Measurements from ENCODE around the gene SBK2. TPM values are rescaled to one million over a fixed set of nuclear protein-coding genes. Genes with fewer than 3 reads are reported as not detected.

SBK2 gene
- total RNA-seq, 2 experiments from 2014 or later, result not detected

DNA sequence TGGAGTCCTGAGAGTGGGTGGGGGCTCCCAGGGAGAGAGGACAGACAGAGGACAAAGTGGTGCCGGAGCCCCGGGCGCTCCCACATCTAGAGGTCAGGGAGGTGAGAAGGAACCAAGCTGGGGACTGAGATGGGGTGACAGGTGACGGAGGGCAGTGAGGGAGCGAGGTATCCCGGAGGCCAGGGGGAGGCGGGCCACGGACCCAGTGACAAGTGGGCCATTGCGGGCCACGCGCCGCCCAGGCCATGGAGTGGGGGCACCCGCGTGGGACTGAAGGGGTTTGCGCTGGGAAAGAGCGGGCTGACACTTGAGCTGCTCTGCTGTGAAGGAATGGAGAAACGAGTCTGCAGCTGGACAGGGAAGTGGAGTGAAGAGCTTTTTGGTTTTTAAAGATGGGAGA, 57.9 kb downstream of the SBK2 start:
- no peak overlapping the region for H3K27ac ChIP-seq (ENCODE audit: low read depth, low read length, poor library complexity, severe bottlenecking)
- H3K9me2 ChIP-seq (ENCODE audit: insufficient read depth, low read length), result no peaks in the 10 kb centered on the region
- H2AFZ ChIP-seq (ENCODE audit: low read length), result no peak overlapping the region
- H3K9me3 ChIP-seq (ENCODE audit: low read length), result no peaks in the 10 kb centered on the region
- H4K20me1 ChIP-seq (ENCODE audit: insufficient read depth, low read length), result no peaks in the 10 kb centered on the region
- no peak overlapping the region for H3K4me3 ChIP-seq (ENCODE audit: low read depth, low read length, poor library complexity, severe bottlenecking)
- DNase-seq (ENCODE audit: low spot score), result no peak
- CTCF ChIA-PET (ENCODE audit: unreplicated experiment), result interaction anchor here (0.6 kb wide), 1 partner anchor 74 kb away, joined by 3 read pairs; no protein-coding TSS in a partner anchor
- no peaks in the 10 kb centered on the region; the same call in 1 of the 2 replicates for H3K36me3 ChIP-seq (ENCODE audit: insufficient read depth, low read length)
- POLR2A ChIA-PET, result no interaction called here
- peaks cover 13% of the 10 kb centered on the region; the same call in 1 of the 2 replicates for H3K79me2 ChIP-seq (ENCODE audit: insufficient read depth, low read depth, low read length)
- H3K4me2 ChIP-seq (ENCODE audit: low read length), result no peak overlapping the region
- no peak for TF ChIP-seq EZH2phosphoT487 (IDR thresholded peaks at IDR 0.05; ENCODE audit: borderline replicate concordance, low read depth, low read length)
- TF ChIP-seq, protein P1, sequence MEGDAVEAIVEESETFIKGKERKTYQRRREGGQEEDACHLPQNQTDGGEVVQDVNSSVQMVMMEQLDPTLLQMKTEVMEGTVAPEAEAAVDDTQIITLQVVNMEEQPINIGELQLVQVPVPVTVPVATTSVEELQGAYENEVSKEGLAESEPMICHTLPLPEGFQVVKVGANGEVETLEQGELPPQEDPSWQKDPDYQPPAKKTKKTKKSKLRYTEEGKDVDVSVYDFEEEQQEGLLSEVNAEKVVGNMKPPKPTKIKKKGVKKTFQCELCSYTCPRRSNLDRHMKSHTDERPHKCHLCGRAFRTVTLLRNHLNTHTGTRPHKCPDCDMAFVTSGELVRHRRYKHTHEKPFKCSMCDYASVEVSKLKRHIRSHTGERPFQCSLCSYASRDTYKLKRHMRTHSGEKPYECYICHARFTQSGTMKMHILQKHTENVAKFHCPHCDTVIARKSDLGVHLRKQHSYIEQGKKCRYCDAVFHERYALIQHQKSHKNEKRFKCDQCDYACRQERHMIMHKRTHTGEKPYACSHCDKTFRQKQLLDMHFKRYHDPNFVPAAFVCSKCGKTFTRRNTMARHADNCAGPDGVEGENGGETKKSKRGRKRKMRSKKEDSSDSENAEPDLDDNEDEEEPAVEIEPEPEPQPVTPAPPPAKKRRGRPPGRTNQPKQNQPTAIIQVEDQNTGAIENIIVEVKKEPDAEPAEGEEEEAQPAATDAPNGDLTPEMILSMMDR (conservative IDR thresholded peaks at IDR 0.05; ENCODE audit: low read length), result no peak
- H3K4me1 ChIP-seq (ENCODE audit: insufficient read depth, low read length, poor library complexity, severe bottlenecking), result peaks cover 25% of the 10 kb centered on the region
- no TSS peak for BruUV-seq (replicated peaks)
- intact Hi-C loops (cut with micrococcal nuclease; ENCODE audit: unreplicated experiment), result no loop called here

Other genes starting within 250 kb of the SBK2 start
- not detected in 2 replicates for gene TMEM150B, start 211.8 kb downstream of the SBK2 start, total RNA-seq (2014; rRNA removed; shearing (Covaris generic))
- not detected in 2 replicates for gene TMEM150B, start 211.8 kb downstream of the SBK2 start, total RNA-seq (2022)
- 21.2 and 22.8 TPM in 2 replicates for gene KMT5C, start 197.3 kb downstream of the SBK2 start, total RNA-seq (2014; rRNA removed; shearing (Covaris generic))
- gene KMT5C, start 197.3 kb downstream of the SBK2 start, total RNA-seq (2022), result 36.1 and 43.4 TPM in 2 replicates
- not detected in 2 replicates for gene COX6B2, start 182.4 kb downstream of the SBK2 start, total RNA-seq (2014; rRNA removed; shearing (Covaris generic))
- not detected in 2 replicates for gene COX6B2, start 182.4 kb downstream of the SBK2 start, total RNA-seq (2022)
- not detected in 2 replicates for gene GARIN5B, start 173.9 kb downstream of the SBK2 start, total RNA-seq (2014; rRNA removed; shearing (Covaris generic))
- not detected in 2 replicates for gene GARIN5B, start 173.9 kb downstream of the SBK2 start, total RNA-seq (2022)
- gene IL11, start 166.7 kb downstream of the SBK2 start, total RNA-seq (2014; rRNA removed; shearing (Covaris generic)), result 0.32 TPM in 1 of 2 replicates, not detected in the other
- 0.46 and 0.55 TPM in 2 replicates for gene IL11, start 166.7 kb downstream of the SBK2 start, total RNA-seq (2022)
- not detected in 2 replicates for gene TMEM190, start 160.3 kb downstream of the SBK2 start, total RNA-seq (2014; rRNA removed; shearing (Covaris generic))
- gene TMEM190, start 160.3 kb downstream of the SBK2 start, total RNA-seq (2022), result not detected in 2 replicates
- 2.6 and 2.7 TPM in 2 replicates for gene TMEM238, start 152.8 kb downstream of the SBK2 start, total RNA-seq (2014; rRNA removed; shearing (Covaris generic))
- gene TMEM238, start 152.8 kb downstream of the SBK2 start, total RNA-seq (2022), result 6.5 and 7.1 TPM in 2 replicates
- 847 and 872 TPM in 2 replicates for gene RPL28, start 151.2 kb downstream of the SBK2 start, total RNA-seq (2014; rRNA removed; shearing (Covaris generic))
- 2,656 and 3,234 TPM in 2 replicates for gene RPL28, start 151.2 kb downstream of the SBK2 start, total RNA-seq (2022)
- gene UBE2S, start 129.3 kb downstream of the SBK2 start, total RNA-seq (2014; rRNA removed; shearing (Covaris generic)), result 682 and 848 TPM in 2 replicates
- 285 and 321 TPM in 2 replicates for gene UBE2S, start 129.3 kb downstream of the SBK2 start, total RNA-seq (2022)
- not detected in 2 replicates for gene SHISA7, start 93.8 kb downstream of the SBK2 start, total RNA-seq (2014; rRNA removed; shearing (Covaris generic))
- gene SHISA7, start 93.8 kb downstream of the SBK2 start, total RNA-seq (2022), result not detected in 2 replicates
- 89.5 and 115 TPM in 2 replicates for gene ISOC2, start 75.5 kb downstream of the SBK2 start, total RNA-seq (2014; rRNA removed; shearing (Covaris generic))
- 37.0 and 37.7 TPM in 2 replicates for gene ISOC2, start 75.5 kb downstream of the SBK2 start, total RNA-seq (2022)
- not detected in 2 replicates for gene C19orf85, start 72.4 kb downstream of the SBK2 start, total RNA-seq (2014; rRNA removed; shearing (Covaris generic))
- not detected in 2 replicates for gene C19orf85, start 72.4 kb downstream of the SBK2 start, total RNA-seq (2022)
- gene ZNF628, start 60.5 kb downstream of the SBK2 start, total RNA-seq (2014; rRNA removed; shearing (Covaris generic)), result 1.8 and 5.2 TPM in 2 replicates
- 8.6 and 10.6 TPM in 2 replicates for gene ZNF628, start 60.5 kb downstream of the SBK2 start, total RNA-seq (2022)
- 29.1 and 33.2 TPM in 2 replicates for gene NAT14, start 51.9 kb downstream of the SBK2 start, total RNA-seq (2014; rRNA removed; shearing (Covaris generic))
- 24.2 and 28.3 TPM in 2 replicates for gene NAT14, start 51.9 kb downstream of the SBK2 start, total RNA-seq (2022)
- 0.23 and 0.50 TPM in 2 replicates for gene SSC5D, start 48.7 kb downstream of the SBK2 start, total RNA-seq (2014; rRNA removed; shearing (Covaris generic))
- 1.7 and 2.7 TPM in 2 replicates for gene SSC5D, start 48.7 kb downstream of the SBK2 start, total RNA-seq (2022)
- not detected in 2 replicates for gene SBK3, start 8.4 kb upstream of the SBK2 start, total RNA-seq (2014; rRNA removed; shearing (Covaris generic))
- 0.34 and 0.68 TPM in 2 replicates for gene SBK3, start 8.4 kb upstream of the SBK2 start, total RNA-seq (2022)
- 4.1 and 6.1 TPM in 2 replicates for gene ZNF579, start 43.7 kb upstream of the SBK2 start, total RNA-seq (2014; rRNA removed; shearing (Covaris generic))
- 11.1 and 11.6 TPM in 2 replicates for gene ZNF579, start 43.7 kb upstream of the SBK2 start, total RNA-seq (2022)
- 6.0 and 6.8 TPM in 2 replicates for gene FIZ1, start 62.4 kb upstream of the SBK2 start, total RNA-seq (2014; rRNA removed; shearing (Covaris generic))
- 17.1 and 18.0 TPM in 2 replicates for gene FIZ1, start 62.4 kb upstream of the SBK2 start, total RNA-seq (2022)
- 14.5 and 21.6 TPM in 2 replicates for gene ZNF524, start 63.2 kb upstream of the SBK2 start, total RNA-seq (2014; rRNA removed; shearing (Covaris generic))
- 9.2 and 12.3 TPM in 2 replicates for gene ZNF524, start 63.2 kb upstream of the SBK2 start, total RNA-seq (2022)
- 2.1 and 3.0 TPM in 2 replicates for gene ZNF865, start 68.5 kb upstream of the SBK2 start, total RNA-seq (2014; rRNA removed; shearing (Covaris generic))
- gene ZNF865, start 68.5 kb upstream of the SBK2 start, total RNA-seq (2022), result 11.3 and 13.0 TPM in 2 replicates
- 3.4 and 6.6 TPM in 2 replicates for gene ZNF784, start 87.4 kb upstream of the SBK2 start, total RNA-seq (2014; rRNA removed; shearing (Covaris generic))
- gene ZNF784, start 87.4 kb upstream of the SBK2 start, total RNA-seq (2022), result 4.0 and 5.4 TPM in 2 replicates
- gene ZNF580, start 103.9 kb upstream of the SBK2 start, total RNA-seq (2014; rRNA removed; shearing (Covaris generic)), result 17.6 and 24.4 TPM in 2 replicates
- gene ZNF580, start 103.9 kb upstream of the SBK2 start, total RNA-seq (2022), result 50.0 and 52.1 TPM in 2 replicates
- gene ZNF581, start 106.5 kb upstream of the SBK2 start, total RNA-seq (2014; rRNA removed; shearing (Covaris generic)), result 26.6 and 44.5 TPM in 2 replicates
- 39.7 and 41.8 TPM in 2 replicates for gene ZNF581, start 106.5 kb upstream of the SBK2 start, total RNA-seq (2022)
- 29.4 and 30.1 TPM in 2 replicates for gene CCDC106, start 111.1 kb upstream of the SBK2 start, total RNA-seq (2014; rRNA removed; shearing (Covaris generic))
- gene CCDC106, start 111.1 kb upstream of the SBK2 start, total RNA-seq (2022), result 29.0 and 30.9 TPM in 2 replicates
- 193 and 211 TPM in 2 replicates for gene U2AF2, start 117.9 kb upstream of the SBK2 start, total RNA-seq (2014; rRNA removed; shearing (Covaris generic))
- gene U2AF2, start 117.9 kb upstream of the SBK2 start, total RNA-seq (2022), result 233 and 264 TPM in 2 replicates
- 40.5 and 46.3 TPM in 2 replicates for gene EPN1, start 138.1 kb upstream of the SBK2 start, total RNA-seq (2014; rRNA removed; shearing (Covaris generic))
- gene EPN1, start 138.1 kb upstream of the SBK2 start, total RNA-seq (2022), result 120 and 121 TPM in 2 replicates
- 0.21 TPM in 1 of 2 replicates, not detected in the other for gene NLRP9, start 201.3 kb upstream of the SBK2 start, total RNA-seq (2014; rRNA removed; shearing (Covaris generic))
- gene NLRP9, start 201.3 kb upstream of the SBK2 start, total RNA-seq (2022), result 0.17 TPM in 1 of 2 replicates, not detected in the other
- not detected in 2 replicates for gene RFPL4A, start 222.0 kb upstream of the SBK2 start, total RNA-seq (2014; rRNA removed; shearing (Covaris generic))
- gene RFPL4A, start 222.0 kb upstream of the SBK2 start, total RNA-seq (2022), result not detected in 2 replicates
- not detected in 2 replicates for gene RFPL4AL1, start 232.0 kb upstream of the SBK2 start, total RNA-seq (2014; rRNA removed; shearing (Covaris generic))
- gene RFPL4AL1, start 232.0 kb upstream of the SBK2 start, total RNA-seq (2022), result not detected in 2 replicates

Measured in OCI-LY7 (cell line).